IPS-15b (cell line): ENCODE data around the gene MCTP1.

Source experiments
- H3K27me3 ChIP-seq: one replicate; pipeline ENCODE4 v1.6.1; 2013; ENCODE audit warnings: low read length; ENCODE audit not compliant: control insufficient read depth, insufficient read depth
- H3K36me3 ChIP-seq: one replicate; pipeline ENCODE4 v1.6.1; 2013; ENCODE audit warnings: low read length; ENCODE audit not compliant: control insufficient read depth, insufficient read depth
- H3K4me1 ChIP-seq: one replicate; pipeline ENCODE4 v1.6.1; 2013; ENCODE audit warnings: mild to moderate bottlenecking, low read length; ENCODE audit not compliant: control insufficient read depth, insufficient read depth
- H3K4me3 ChIP-seq: one replicate; pipeline ENCODE4 v1.5.1; 2013; ENCODE audit warnings: low read depth, low read length
- H3K9ac ChIP-seq: one replicate; pipeline ENCODE4 v1.6.1; 2013; ENCODE audit warnings: low read depth, mild to moderate bottlenecking, low read length
- H3K9me3 ChIP-seq: one replicate; pipeline ENCODE4 v1.6.1; 2013; ENCODE audit warnings: mild to moderate bottlenecking, low read length; ENCODE audit not compliant: control insufficient read depth, insufficient read depth

MCTP1 gene

DNA sequence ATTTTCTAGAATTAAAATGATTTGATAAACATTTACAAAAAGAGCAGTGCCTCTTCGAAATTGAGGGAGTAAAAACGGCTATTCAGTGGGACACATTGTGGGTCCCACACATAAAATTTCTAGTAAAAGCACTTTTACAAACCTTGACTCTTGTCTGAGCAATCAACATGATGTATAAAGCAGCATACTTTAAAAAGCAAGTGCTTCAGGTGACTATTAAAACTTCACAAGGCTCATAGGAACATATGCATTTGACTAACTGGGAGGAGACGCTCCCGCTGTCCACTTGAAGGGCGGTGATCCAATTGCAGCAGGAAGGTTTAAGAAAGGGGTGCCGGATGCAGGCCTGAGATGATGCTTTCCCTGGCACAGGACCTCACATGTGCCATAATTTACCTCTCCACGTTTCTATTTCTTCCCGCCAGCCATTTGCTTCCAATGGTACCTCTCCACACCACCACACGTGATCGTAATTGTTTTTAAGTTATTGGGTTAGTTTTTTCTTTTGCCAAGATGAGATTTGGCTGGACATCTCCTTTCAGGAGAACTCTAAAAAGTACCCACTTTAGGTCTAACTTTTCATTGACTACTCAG is 1.8 kb downstream of the MCTP1 start:
- Histone ChIP-seq H3K4me3 (peak overlapping the region; percentile 45), H3K36me3 (no peaks in the 10 kb centered on the region), H3K9ac (no peak overlapping the region), H3K27me3 (peaks cover 19% of the 10 kb centered on the region), H3K9me3 (no peaks in the 10 kb centered on the region), H3K4me1 (peaks cover 5% of the 10 kb centered on the region)

DNA sequence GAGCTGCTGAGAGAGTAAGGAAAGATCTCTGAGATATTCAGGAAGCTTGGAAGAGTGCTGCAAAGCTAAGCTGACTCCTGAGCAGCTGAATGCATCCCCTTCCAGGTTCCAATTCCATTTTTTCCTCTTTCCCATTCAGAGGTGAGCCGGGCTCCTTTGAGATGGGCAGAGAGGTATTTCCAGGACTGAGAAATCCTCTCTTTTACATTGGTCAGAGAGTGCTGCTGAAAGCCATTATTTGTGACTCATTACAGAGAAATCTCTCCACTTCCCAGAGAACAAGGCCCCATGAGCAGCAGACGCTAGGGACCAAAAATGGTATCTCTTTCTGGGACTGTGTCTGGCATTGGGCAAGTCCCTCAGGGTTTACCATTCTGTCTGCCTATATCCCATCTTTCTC is 3.7 kb downstream of the MCTP1 start:
- Histone ChIP-seq H3K36me3 (no peaks in the 10 kb centered on the region), H3K9me3 (no peaks in the 10 kb centered on the region)

GRCh38 chr5:95280401-95281095 is 4.3 kb downstream of the MCTP1 start:
- Histone ChIP-seq H3K36me3 (no peaks in the 10 kb centered on the region), H3K4me3 (no peak overlapping the region), H3K9ac (no peak overlapping the region), H3K27me3 (peaks cover 3% of the 10 kb centered on the region), H3K9me3 (no peaks in the 10 kb centered on the region), H3K4me1 (peaks cover 5% of the 10 kb centered on the region)

More for the DNA sequence above, 3.7 kb downstream of the MCTP1 start:
- H3K27me3 ChIP-seq: peaks cover 10% of the 10 kb centered on the region
- H3K4me1 ChIP-seq: peaks cover 5% of the 10 kb centered on the region
- no peak overlapping the region for H3K4me3 ChIP-seq
- no peak overlapping the region for H3K9ac ChIP-seq

- H3K27me3 ChIP-seq: no peaks in the 10 kb centered on the region
- H3K36me3 ChIP-seq: no peaks in the 10 kb centered on the region
- H3K9me3 ChIP-seq: no peaks in the 10 kb centered on the region
- H3K9ac ChIP-seq: no peak overlapping the region
- no peak overlapping the region for H3K4me3 ChIP-seq
- H3K4me1 ChIP-seq: no peaks in the 10 kb centered on the region
Measured at GRCh38 chr5:95274011-95274410, 10.9 kb downstream of the MCTP1 start.

DNA sequence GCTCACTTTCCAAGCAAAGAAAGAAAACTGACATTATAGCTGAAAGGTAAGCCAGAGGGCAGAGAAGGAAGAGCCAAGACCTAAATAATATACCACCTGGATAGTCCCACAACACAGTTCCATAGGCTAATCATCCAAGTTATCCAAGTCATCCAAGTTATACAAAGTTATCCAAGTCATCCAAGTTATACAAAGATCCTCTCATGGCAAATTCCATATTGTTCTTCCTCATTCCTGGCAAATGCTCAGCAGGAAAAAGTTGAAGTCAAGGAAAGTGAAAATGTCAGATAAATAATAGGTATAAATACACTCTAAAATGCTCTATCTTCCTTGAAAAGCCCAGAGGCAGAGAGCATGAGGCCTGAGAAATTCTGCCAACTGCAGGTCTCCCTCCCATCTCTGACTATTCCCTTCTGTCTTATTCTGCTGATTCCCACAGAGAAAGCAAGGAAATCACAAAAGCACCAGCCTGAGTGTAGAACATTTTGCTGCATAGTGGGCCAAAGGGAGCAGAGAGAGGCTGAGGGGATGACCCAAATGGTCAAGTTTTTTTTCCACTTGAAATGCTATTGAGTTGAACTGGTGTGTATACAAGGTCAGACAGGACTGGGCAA is 12.5 kb downstream of the MCTP1 start:
- Histone ChIP-seq H3K36me3 (no peaks in the 10 kb centered on the region), H3K4me1 (no peaks in the 10 kb centered on the region), H3K27me3 (no peaks in the 10 kb centered on the region), H3K9me3 (no peaks in the 10 kb centered on the region), H3K4me3 (no peak overlapping the region), H3K9ac (no peak overlapping the region)

GRCh38 chr5:95262933-95263660 is 21.8 kb downstream of the MCTP1 start:
- Histone ChIP-seq H3K27me3 (no peaks in the 10 kb centered on the region), H3K36me3 (no peaks in the 10 kb centered on the region), H3K9me3 (no peaks in the 10 kb centered on the region), H3K4me3 (no peak overlapping the region), H3K9ac (no peak overlapping the region), H3K4me1 (no peaks in the 10 kb centered on the region)

- no peaks in the 10 kb centered on the region for H3K27me3 ChIP-seq
- H3K4me1 ChIP-seq: no peaks in the 10 kb centered on the region
- no peak overlapping the region for H3K9ac ChIP-seq
- H3K36me3 ChIP-seq: no peaks in the 10 kb centered on the region
- H3K9me3 ChIP-seq: no peaks in the 10 kb centered on the region
- H3K4me3 ChIP-seq: no peak overlapping the region
Measured at GRCh38 chr5:95261437-95262175, 23.3 kb downstream of the MCTP1 start.

GRCh38 chr5:95256991-95257390 is 27.9 kb downstream of the MCTP1 start:
- no peaks in the 10 kb centered on the region for H3K27me3 ChIP-seq
- H3K9ac ChIP-seq: no peak overlapping the region
- H3K4me3 ChIP-seq: no peak overlapping the region
- no peaks in the 10 kb centered on the region for H3K4me1 ChIP-seq
- no peaks in the 10 kb centered on the region for H3K36me3 ChIP-seq
- H3K9me3 ChIP-seq: no peaks in the 10 kb centered on the region

GRCh38 chr5:95256446-95256845 is 28.4 kb downstream of the MCTP1 start:
- Histone ChIP-seq H3K4me3 (no peak overlapping the region), H3K4me1 (no peaks in the 10 kb centered on the region), H3K27me3 (no peaks in the 10 kb centered on the region), H3K9ac (no peak overlapping the region), H3K9me3 (no peaks in the 10 kb centered on the region), H3K36me3 (no peaks in the 10 kb centered on the region)

DNA sequence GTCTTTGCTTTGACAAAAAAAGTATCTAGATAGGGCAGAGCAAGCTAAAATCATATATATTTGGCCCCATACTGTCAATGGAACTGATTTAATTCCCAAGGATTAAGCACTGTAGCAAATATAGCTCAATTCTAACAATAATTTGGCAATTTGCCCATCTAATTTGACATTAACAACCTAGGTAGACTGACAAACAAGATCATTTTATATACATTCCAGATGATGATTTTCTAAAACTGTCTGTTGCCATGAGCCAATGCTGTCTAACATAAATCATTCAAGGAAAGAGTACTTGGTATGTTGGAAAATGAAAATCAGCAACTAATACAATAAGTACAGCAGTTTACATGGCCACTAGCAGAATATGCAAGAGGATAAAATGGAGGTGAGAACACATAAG is 32.1 kb downstream of the MCTP1 start:
- no peaks in the 10 kb centered on the region for H3K9me3 ChIP-seq
- H3K4me3 ChIP-seq: no peak overlapping the region
- H3K9ac ChIP-seq: no peak overlapping the region

GRCh38 chr5:95251185-95251584 is 33.7 kb downstream of the MCTP1 start:
- H3K9ac ChIP-seq: no peak overlapping the region
- H3K27me3 ChIP-seq: no peaks in the 10 kb centered on the region
- no peaks in the 10 kb centered on the region for H3K4me1 ChIP-seq
- no peaks in the 10 kb centered on the region for H3K36me3 ChIP-seq
- no peak overlapping the region for H3K4me3 ChIP-seq
- no peaks in the 10 kb centered on the region for H3K9me3 ChIP-seq

More for the DNA sequence above, 32.1 kb downstream of the MCTP1 start:
- Histone ChIP-seq H3K27me3 (no peaks in the 10 kb centered on the region), H3K4me1 (no peaks in the 10 kb centered on the region), H3K36me3 (no peaks in the 10 kb centered on the region)
